KMS-11 (cell line): ENCODE data around the gene FZD2.

Experiments used
- H2AFZ ChIP-seq: fragments of 200-600 bp; sonication (generic); 2 replicates; pipeline ENCODE4 v1.6.1; 2016; ENCODE audit warnings: antibody characterized with exemption, mixed run types, low read depth
- H3K27ac ChIP-seq: fragments of 200-600 bp; sonication (generic); 2 replicates; pipeline ENCODE4 v1.6.1; 2016; ENCODE audit warnings: mild to moderate bottlenecking, mixed run types
- H3K27me3 ChIP-seq: fragments of 200-600 bp; sonication (generic); 2 replicates; pipeline ENCODE4 v1.6.1; 2017; ENCODE audit warnings: mild to moderate bottlenecking, low read depth, mixed run types, moderate library complexity; ENCODE audit not compliant: insufficient read depth
- H3K36me3 ChIP-seq: fragments of 200-600 bp; sonication (generic); 2 replicates; pipeline ENCODE4 v1.6.1; 2017; ENCODE audit warnings: mild to moderate bottlenecking, mixed run types; ENCODE audit not compliant: insufficient read depth
- H3K4me1 ChIP-seq: fragments of 200-600 bp; sonication (generic); 2 replicates; pipeline ENCODE4 v1.6.1; 2016; ENCODE audit warnings: mild to moderate bottlenecking, low read depth, mixed run types; ENCODE audit not compliant: poor library complexity, severe bottlenecking
- H3K4me2 ChIP-seq: fragments of 200-600 bp; sonication (generic); 2 replicates; pipeline ENCODE4 v1.7.0; 2016; ENCODE audit warnings: mild to moderate bottlenecking, mixed run types
- H3K4me3 ChIP-seq: fragments of 200-600 bp; sonication (generic); IDR thresholded peaks from 2 replicates; pipeline ENCODE4 v1.6.1; 2017; ENCODE audit warnings: low read depth, low read length, mixed read lengths; ENCODE audit not compliant: insufficient read depth
- H3K79me2 ChIP-seq: fragments of 200-600 bp; sonication (generic); 2 replicates; pipeline ENCODE4 v1.6.1; 2016; ENCODE audit warnings: low read depth, mixed run types; ENCODE audit not compliant: insufficient read depth
- H3K9ac ChIP-seq: fragments of 200-600 bp; sonication (generic); 2 replicates; pipeline ENCODE4 v1.6.1; 2016; ENCODE audit warnings: mild to moderate bottlenecking, mixed run types
- H4K20me1 ChIP-seq: fragments of 200-600 bp; sonication (generic); 2 replicates; pipeline ENCODE4 v1.6.1; 2016; ENCODE audit warnings: mild to moderate bottlenecking, mixed run types; ENCODE audit not compliant: insufficient read depth
- CTCF ChIP-seq: fragments of 200-600 bp; sonication (generic); conservative IDR thresholded peaks from 2 replicates; pipeline ENCODE4 v1.6.1; 2017; ENCODE audit warnings: low read depth, mild to moderate bottlenecking, antibody characterized with exemption, low read length, moderate library complexity, mixed read lengths

Gene FZD2

DNA sequence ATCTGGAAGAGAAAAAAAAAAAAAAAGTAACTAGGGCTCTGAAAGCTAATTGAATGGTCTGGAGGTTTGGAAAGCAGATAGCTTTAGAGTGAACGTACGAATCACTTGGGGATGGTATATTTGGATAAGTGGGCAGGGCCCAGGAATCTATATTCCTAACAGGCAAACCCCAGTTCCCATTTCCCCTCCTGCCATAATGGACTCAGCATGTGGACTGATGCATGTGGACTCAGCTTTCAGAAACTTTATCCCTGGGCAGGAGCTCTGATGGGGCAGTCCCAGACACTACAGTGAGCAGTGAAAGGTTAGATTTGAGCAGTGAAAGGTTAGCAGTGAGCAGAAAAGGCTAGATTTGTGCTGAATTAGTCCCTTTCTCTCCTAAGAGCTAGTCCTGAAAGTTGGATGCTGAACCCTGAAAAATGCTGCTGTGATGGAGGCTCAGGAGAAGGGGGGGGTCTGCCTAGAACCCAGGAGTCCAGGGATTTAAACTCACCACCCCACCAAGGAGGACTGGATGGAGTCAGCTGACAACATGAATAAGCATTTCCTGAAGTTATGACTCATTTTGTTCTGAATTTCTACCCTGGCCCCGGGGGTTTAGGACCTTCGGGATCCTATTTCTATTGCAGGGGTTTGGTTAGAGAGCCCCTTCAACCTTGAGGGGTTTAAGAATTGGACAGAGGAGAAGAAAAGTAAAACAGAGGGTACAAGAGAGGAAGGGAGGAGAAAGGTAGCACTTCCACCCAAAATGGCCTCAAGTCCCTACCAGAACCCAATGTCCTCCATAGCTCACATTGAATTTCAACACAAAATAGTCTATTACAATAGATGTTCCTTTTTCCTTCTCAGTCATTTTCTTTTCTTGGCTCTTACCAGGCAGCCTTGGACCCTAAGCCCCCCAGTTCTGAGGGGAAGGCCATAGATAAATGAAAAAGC is 10.3 kb upstream of the FZD2 start:
- no peak overlapping the region for H3K27ac ChIP-seq
- H3K4me2 ChIP-seq = no peak overlapping the region
- TF ChIP-seq CTCF = no peak
- no peaks in the 10 kb centered on the region for H3K36me3 ChIP-seq
- no peaks in the 10 kb centered on the region for H3K27me3 ChIP-seq
- no peaks in the 10 kb centered on the region for H4K20me1 ChIP-seq
- H3K79me2 ChIP-seq = no peaks in the 10 kb centered on the region
- H3K4me3 ChIP-seq = no peak overlapping the region
- H2AFZ ChIP-seq = no peak overlapping the region
- no peaks in the 10 kb centered on the region for H3K4me1 ChIP-seq
- no peak overlapping the region for H3K9ac ChIP-seq

- Histone ChIP-seq H3K4me2 (no peak overlapping the region), H3K36me3 (no peaks in the 10 kb centered on the region), H3K9ac (no peak overlapping the region), H3K79me2 (no peaks in the 10 kb centered on the region), H3K27me3 (no peaks in the 10 kb centered on the region), H4K20me1 (no peaks in the 10 kb centered on the region), H3K27ac (no peak overlapping the region), H3K4me3 (no peak overlapping the region), H3K4me1 (no peaks in the 10 kb centered on the region), H2AFZ (no peak overlapping the region)
- no peak for TF ChIP-seq CTCF
Measured at GRCh38 chr17:44547625-44548267, 9.5 kb upstream of the FZD2 start.

DNA sequence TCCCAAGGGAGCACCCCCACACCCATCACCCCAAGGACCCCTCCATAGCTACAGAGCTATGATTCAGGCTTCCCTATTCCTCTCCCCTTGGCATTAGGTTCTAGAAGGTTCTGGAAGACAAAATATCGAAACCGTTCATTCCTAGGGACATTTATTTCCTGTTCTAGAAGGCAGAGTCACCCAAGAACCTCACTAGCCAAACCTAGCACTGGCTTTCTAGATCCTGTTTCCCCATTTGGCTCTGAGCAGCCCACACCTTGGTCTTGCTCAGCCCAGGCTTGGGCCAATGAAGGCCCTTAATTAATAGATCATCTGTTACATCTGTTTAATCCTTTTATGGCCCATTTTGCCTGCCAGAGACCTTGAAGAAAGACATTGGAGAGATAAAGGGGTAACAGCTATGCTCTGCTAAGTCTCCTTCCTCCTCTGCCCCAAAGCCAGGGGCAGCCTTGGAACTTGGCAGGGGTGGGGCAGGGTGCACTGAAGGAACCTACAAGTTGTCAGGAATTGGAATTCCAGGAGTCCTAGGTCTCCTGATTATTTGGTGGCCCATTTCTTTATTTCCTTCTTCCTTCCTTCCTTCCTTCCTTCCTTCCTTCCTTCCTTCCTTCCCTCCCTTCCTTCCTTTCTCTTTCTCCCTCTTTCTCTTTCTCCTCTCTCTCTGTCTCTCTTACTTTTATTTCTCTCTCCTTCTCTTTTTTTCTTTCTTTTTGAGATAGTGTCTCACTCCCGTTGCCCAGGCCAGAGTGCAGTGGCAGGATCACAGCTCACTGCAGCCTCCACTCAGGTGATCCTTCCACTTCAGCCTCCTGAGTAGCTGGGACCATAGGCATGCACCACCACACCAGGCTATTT is 8.7 kb upstream of the FZD2 start:
- no peak overlapping the region for H3K4me3 ChIP-seq
- H3K4me2 ChIP-seq = no peak overlapping the region
- no peaks in the 10 kb centered on the region for H3K27me3 ChIP-seq
- TF ChIP-seq CTCF = no peak
- no peak overlapping the region for H3K27ac ChIP-seq
- no peaks in the 10 kb centered on the region for H3K36me3 ChIP-seq
- no peaks in the 10 kb centered on the region for H3K4me1 ChIP-seq
- no peak overlapping the region for H3K9ac ChIP-seq
- H4K20me1 ChIP-seq = no peaks in the 10 kb centered on the region
- H3K79me2 ChIP-seq = no peaks in the 10 kb centered on the region
- H2AFZ ChIP-seq = no peak overlapping the region

- no peak overlapping the region for H3K4me3 ChIP-seq
- H4K20me1 ChIP-seq = no peaks in the 10 kb centered on the region
- H3K27me3 ChIP-seq = no peaks in the 10 kb centered on the region
- H3K4me1 ChIP-seq = no peaks in the 10 kb centered on the region
- no peaks in the 10 kb centered on the region for H3K79me2 ChIP-seq
- H3K27ac ChIP-seq = no peak overlapping the region
- no peak overlapping the region for H3K9ac ChIP-seq
- no peak for TF ChIP-seq CTCF
- no peak overlapping the region for H3K4me2 ChIP-seq
- no peak overlapping the region for H2AFZ ChIP-seq
- no peaks in the 10 kb centered on the region for H3K36me3 ChIP-seq
Measured at GRCh38 chr17:44549686-44550085, 7.6 kb upstream of the FZD2 start.
